Measurements from ENCODE around the gene PLCE1. TPM values are rescaled to one million over a fixed set of nuclear protein-coding genes. Genes with fewer than 3 reads are reported as not detected.

PLCE1 gene
- total and polyA plus RNA-seq, 2 experiments from 2014 or later, result 0.10 to 0.58 TPM

GRCh38 chr10:93968540-93968945 lies 25.2 kb upstream of the PLCE1 start:
- Histone ChIP-seq H3K4me3 (no peak overlapping the region), H3K27me3 (ENCODE audit: insufficient read depth) (no peaks in the 10 kb centered on the region), H3K36me3 (ENCODE audit: insufficient read depth) (no peaks in the 10 kb centered on the region), H3K79me2 (replicated peaks; ENCODE audit: insufficient read depth) (no peaks in the 10 kb centered on the region), H3K4me2 (no peak overlapping the region), H3F3A (replicated peaks; ENCODE audit: low read depth) (no peaks in the 10 kb centered on the region), H3K4me1 (ENCODE audit: insufficient read depth) (no peaks in the 10 kb centered on the region), H2AFZ (no peak overlapping the region), H3K9me2 (ENCODE audit: insufficient read depth) (no peaks in the 10 kb centered on the region), H4K20me1 (replicated peaks; ENCODE audit: insufficient read depth) (no peaks in the 10 kb centered on the region), H3K27ac (ENCODE audit: low read depth) (no peak overlapping the region)
- Mint-ChIP-seq H3K27ac (no peak overlapping the region), H3K9me3 (peaks cover 12% of the 10 kb centered on the region; the same call in 2 of the 3 replicates), H3K4me3 (no peak overlapping the region), H3K36me3 (ENCODE audit: low read depth) (peaks cover 3% of the 10 kb centered on the region; the same call in 1 of the 3 replicates), H3K4me1 (no peaks in the 10 kb centered on the region), H3K27me3 (ENCODE audit: insufficient read depth, low read depth, poor library complexity) (no peaks in the 10 kb centered on the region)
- TF ChIP-seq EZH2 (IDR thresholded peaks at IDR 0.05; ENCODE audit: low read depth, unreplicated experiment), result no peak
- TF ChIP-seq ETS1 (IDR thresholded peaks at IDR 0.05), result no peak
- TF ChIP-seq ZNF114 (CRISPR knock-in tag; IDR thresholded peaks at IDR 0.05), result no peak
- TF ChIP-seq, protein P1, sequence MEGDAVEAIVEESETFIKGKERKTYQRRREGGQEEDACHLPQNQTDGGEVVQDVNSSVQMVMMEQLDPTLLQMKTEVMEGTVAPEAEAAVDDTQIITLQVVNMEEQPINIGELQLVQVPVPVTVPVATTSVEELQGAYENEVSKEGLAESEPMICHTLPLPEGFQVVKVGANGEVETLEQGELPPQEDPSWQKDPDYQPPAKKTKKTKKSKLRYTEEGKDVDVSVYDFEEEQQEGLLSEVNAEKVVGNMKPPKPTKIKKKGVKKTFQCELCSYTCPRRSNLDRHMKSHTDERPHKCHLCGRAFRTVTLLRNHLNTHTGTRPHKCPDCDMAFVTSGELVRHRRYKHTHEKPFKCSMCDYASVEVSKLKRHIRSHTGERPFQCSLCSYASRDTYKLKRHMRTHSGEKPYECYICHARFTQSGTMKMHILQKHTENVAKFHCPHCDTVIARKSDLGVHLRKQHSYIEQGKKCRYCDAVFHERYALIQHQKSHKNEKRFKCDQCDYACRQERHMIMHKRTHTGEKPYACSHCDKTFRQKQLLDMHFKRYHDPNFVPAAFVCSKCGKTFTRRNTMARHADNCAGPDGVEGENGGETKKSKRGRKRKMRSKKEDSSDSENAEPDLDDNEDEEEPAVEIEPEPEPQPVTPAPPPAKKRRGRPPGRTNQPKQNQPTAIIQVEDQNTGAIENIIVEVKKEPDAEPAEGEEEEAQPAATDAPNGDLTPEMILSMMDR (conservative IDR thresholded peaks at IDR 0.05; ENCODE audit: low read depth in 2 of 2), result no peak
- TF ChIP-seq JUNB (IDR thresholded peaks at IDR 0.05; ENCODE audit: unreplicated experiment), result no peak
- TF ChIP-seq STAT1 (IDR thresholded peaks at IDR 0.05; ENCODE audit: unreplicated experiment), result no peak
- TF ChIP-seq ZNF331 (CRISPR knock-in tag; IDR thresholded peaks at IDR 0.05; ENCODE audit: low read depth), result no peak
- no peak for TF ChIP-seq ZNF462 (CRISPR knock-in tag; IDR thresholded peaks at IDR 0.05)
- TF ChIP-seq EZH2phosphoT487 (IDR thresholded peaks at IDR 0.05; ENCODE audit: unreplicated experiment), result no peak
- TF ChIP-seq CREB1 (CRISPR knock-in tag; IDR thresholded peaks at IDR 0.05; ENCODE audit: low read depth), result no peak
- TF ChIP-seq POLR2AphosphoS5 (IDR thresholded peaks at IDR 0.05; ENCODE audit: low read depth), result no peak
- TF ChIP-seq NANOG (IDR thresholded peaks at IDR 0.05; ENCODE audit: borderline replicate concordance), result no peak
- TF ChIP-seq, protein P2, sequence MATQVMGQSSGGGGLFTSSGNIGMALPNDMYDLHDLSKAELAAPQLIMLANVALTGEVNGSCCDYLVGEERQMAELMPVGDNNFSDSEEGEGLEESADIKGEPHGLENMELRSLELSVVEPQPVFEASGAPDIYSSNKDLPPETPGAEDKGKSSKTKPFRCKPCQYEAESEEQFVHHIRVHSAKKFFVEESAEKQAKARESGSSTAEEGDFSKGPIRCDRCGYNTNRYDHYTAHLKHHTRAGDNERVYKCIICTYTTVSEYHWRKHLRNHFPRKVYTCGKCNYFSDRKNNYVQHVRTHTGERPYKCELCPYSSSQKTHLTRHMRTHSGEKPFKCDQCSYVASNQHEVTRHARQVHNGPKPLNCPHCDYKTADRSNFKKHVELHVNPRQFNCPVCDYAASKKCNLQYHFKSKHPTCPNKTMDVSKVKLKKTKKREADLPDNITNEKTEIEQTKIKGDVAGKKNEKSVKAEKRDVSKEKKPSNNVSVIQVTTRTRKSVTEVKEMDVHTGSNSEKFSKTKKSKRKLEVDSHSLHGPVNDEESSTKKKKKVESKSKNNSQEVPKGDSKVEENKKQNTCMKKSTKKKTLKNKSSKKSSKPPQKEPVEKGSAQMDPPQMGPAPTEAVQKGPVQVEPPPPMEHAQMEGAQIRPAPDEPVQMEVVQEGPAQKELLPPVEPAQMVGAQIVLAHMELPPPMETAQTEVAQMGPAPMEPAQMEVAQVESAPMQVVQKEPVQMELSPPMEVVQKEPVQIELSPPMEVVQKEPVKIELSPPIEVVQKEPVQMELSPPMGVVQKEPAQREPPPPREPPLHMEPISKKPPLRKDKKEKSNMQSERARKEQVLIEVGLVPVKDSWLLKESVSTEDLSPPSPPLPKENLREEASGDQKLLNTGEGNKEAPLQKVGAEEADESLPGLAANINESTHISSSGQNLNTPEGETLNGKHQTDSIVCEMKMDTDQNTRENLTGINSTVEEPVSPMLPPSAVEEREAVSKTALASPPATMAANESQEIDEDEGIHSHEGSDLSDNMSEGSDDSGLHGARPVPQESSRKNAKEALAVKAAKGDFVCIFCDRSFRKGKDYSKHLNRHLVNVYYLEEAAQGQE (IDR thresholded peaks at IDR 0.05; ENCODE audit: unreplicated experiment), result no peak
- ATAC-seq, result no peak
- no peak for DNase-seq (ENCODE audit: low spot score)
